H9 (cell line): ENCODE measurements around the gene THSD4. TPM values are rescaled to one million over a fixed set of nuclear protein-coding genes. Genes with fewer than 3 reads are reported as not detected.

Experiments used
- DNase-seq: peaks from one replicate; pipeline ENCODE4 v3.0.0-alpha.2; 2017
- H2AFZ ChIP-seq: one replicate; pipeline ENCODE4 v1.6.1; 2013; ENCODE audit warnings: mild to moderate bottlenecking, low read length, control low read depth, moderate library complexity
- H2AK5ac ChIP-seq: 2 replicates; pipeline ENCODE4 v1.6.1; 2013; ENCODE audit warnings: low read length, control low read depth, mixed read lengths; ENCODE audit not compliant: insufficient read length
- H2BK120ac ChIP-seq: one replicate; pipeline ENCODE4 v1.6.1; 2013; ENCODE audit warnings: low read depth, mild to moderate bottlenecking, low read length, control low read depth, inconsistent platforms; ENCODE audit not compliant: poor library complexity, severe bottlenecking
- H2BK12ac ChIP-seq: 2 replicates; pipeline ENCODE4 v1.6.1; 2013; ENCODE audit warnings: low read length, control low read depth, mixed read lengths, low read depth; ENCODE audit not compliant: insufficient read length
- H2BK15ac ChIP-seq: 2 replicates; pipeline ENCODE4 v1.6.1; 2013; ENCODE audit warnings: low read depth, low read length, control low read depth
- H2BK20ac ChIP-seq: one replicate; pipeline ENCODE4 v1.6.1; 2013; ENCODE audit warnings: low read depth, mild to moderate bottlenecking, low read length, control low read depth, inconsistent platforms; ENCODE audit not compliant: poor library complexity, severe bottlenecking
- H2BK5ac ChIP-seq: 2 replicates; pipeline ENCODE4 v1.6.1; 2013; ENCODE audit warnings: low read length, control low read depth, mixed read lengths; ENCODE audit not compliant: insufficient read length
- H3K14ac ChIP-seq: 2 replicates; pipeline ENCODE4 v1.6.1; 2013; ENCODE audit warnings: low read length, control low read depth; ENCODE audit not compliant: insufficient read depth
- H3K18ac ChIP-seq: 2 replicates; pipeline ENCODE4 v1.6.1; 2013; ENCODE audit warnings: low read depth, mild to moderate bottlenecking, mixed read lengths, low read length, control low read depth; ENCODE audit not compliant: insufficient read length
- H3K23ac ChIP-seq: 2 replicates; pipeline ENCODE4 v1.6.1; 2013; ENCODE audit warnings: low read length, control low read depth, mixed read lengths, low read depth; ENCODE audit not compliant: insufficient read length
- H3K23me2 ChIP-seq: 2 replicates; pipeline ENCODE4 v1.6.1; 2013; ENCODE audit warnings: low read depth, mild to moderate bottlenecking, mixed read lengths, low read length, control low read depth; ENCODE audit not compliant: insufficient read length, poor library complexity, severe bottlenecking
- H3K27ac ChIP-seq: 2 replicates; pipeline ENCODE4 v1.5.1; 2013; ENCODE audit warnings: low read length, control low read depth, mixed read lengths, low read depth; ENCODE audit not compliant: insufficient read length
- H3K27me3 ChIP-seq: 2 replicates; pipeline ENCODE4 v1.6.1; 2013; ENCODE audit warnings: low read length, control low read depth, inconsistent platforms; ENCODE audit not compliant: insufficient read depth
- H3K4ac ChIP-seq: 2 replicates; pipeline ENCODE4 v1.6.1; 2013; ENCODE audit warnings: low read depth, mild to moderate bottlenecking, control low read depth, inconsistent platforms, low read length, moderate library complexity
- H3K4me1 ChIP-seq: 2 replicates; pipeline ENCODE4 v1.6.1; 2013; ENCODE audit warnings: low read length, control low read depth, inconsistent platforms; ENCODE audit not compliant: insufficient read depth
- H3K4me2 ChIP-seq: 2 replicates; pipeline ENCODE4 v1.6.1; 2013; ENCODE audit warnings: low read length, control low read depth, mixed read lengths; ENCODE audit not compliant: insufficient read length, insufficient read depth
- H3K56ac ChIP-seq: 2 replicates; pipeline ENCODE4 v1.6.1; 2013; ENCODE audit warnings: low read depth, mild to moderate bottlenecking, mixed read lengths, low read length, control low read depth; ENCODE audit not compliant: insufficient read length
- H3K79me1 ChIP-seq: 2 replicates; pipeline ENCODE4 v1.6.1; 2013; ENCODE audit warnings: low read depth, mild to moderate bottlenecking, moderate library complexity, low read length, control low read depth, inconsistent platforms; ENCODE audit not compliant: insufficient read depth, poor library complexity, severe bottlenecking
- H3K79me2 ChIP-seq: 2 replicates; pipeline ENCODE4 v1.6.1; 2013; ENCODE audit warnings: low read length, control low read depth, inconsistent platforms; ENCODE audit not compliant: insufficient read depth
- H3K9ac ChIP-seq: 2 replicates; pipeline ENCODE4 v1.6.1; 2013; ENCODE audit warnings: low read length, control low read depth, mixed read lengths; ENCODE audit not compliant: insufficient read length; ENCODE audit errors: extremely low read depth
- H3K9me3 ChIP-seq: one replicate; pipeline ENCODE4 v1.6.1; 2013; ENCODE audit warnings: low read depth, low read length, inconsistent platforms; ENCODE audit not compliant: control insufficient read depth
- H3T11ph ChIP-seq: one replicate; pipeline ENCODE4 v1.6.1; 2013; ENCODE audit warnings: mild to moderate bottlenecking, low read length, control low read depth, inconsistent platforms
- H4K20me1 ChIP-seq: one replicate; pipeline ENCODE4 v1.6.1; 2013; ENCODE audit not compliant: control insufficient read depth, insufficient read length, insufficient read depth
- H4K5ac ChIP-seq: 2 replicates; pipeline ENCODE4 v1.6.1; 2013; ENCODE audit warnings: low read depth, mild to moderate bottlenecking, mixed read lengths, low read length, control low read depth; ENCODE audit not compliant: insufficient read length
- H4K8ac ChIP-seq: replicated peaks from 2 replicates; pipeline ENCODE4 v1.6.1; 2013; ENCODE audit warnings: low read length, control low read depth, mixed read lengths, low read depth; ENCODE audit not compliant: insufficient read length
- H4K91ac ChIP-seq: 2 replicates; pipeline ENCODE4 v1.6.1; 2013; ENCODE audit warnings: low read depth, mild to moderate bottlenecking, moderate library complexity, mixed read lengths, low read length, control low read depth; ENCODE audit not compliant: insufficient read length
- H3K27ac Mint-ChIP-seq, 3 experiments: 2 replicates in 2 of 3; 3 replicates in 1 of 3; pipeline ENCODE4 v1.8.0; 2020 to 2021; ENCODE audit warnings: mixed read lengths in 3 of 3, mild to moderate bottlenecking in 1 of 3, moderate library complexity in 1 of 3
- H3K27me3 Mint-ChIP-seq: 2 replicates; pipeline ENCODE4 v1.8.0; 2021; ENCODE audit warnings: low read depth, mild to moderate bottlenecking, moderate library complexity, mixed read lengths
- H3K36me3 Mint-ChIP-seq, 3 experiments: 2 replicates in 2 of 3; 3 replicates in 1 of 3; pipeline ENCODE4 v1.8.0; 2020 to 2021; ENCODE audit warnings: low read depth in 3 of 3, mixed read lengths in 3 of 3; ENCODE audit not compliant: insufficient read depth in 1 of 3
- H3K4me1 Mint-ChIP-seq, 2 experiments: 2 replicates each; pipeline ENCODE4 v1.8.0; 2020; ENCODE audit warnings: mixed read lengths in 2 of 2
- H3K4me3 Mint-ChIP-seq, 2 experiments: 2 replicates in 1 of 2; 3 replicates in 1 of 2; pipeline ENCODE4 v1.8.0; 2020 to 2021; ENCODE audit warnings: mild to moderate bottlenecking in 2 of 2, mixed read lengths in 2 of 2, moderate library complexity in 1 of 2
- H3K9me3 Mint-ChIP-seq, 2 experiments: 2 replicates in 1 of 2; 3 replicates in 1 of 2; pipeline ENCODE4 v1.8.0; 2020; ENCODE audit warnings: mild to moderate bottlenecking in 2 of 2, mixed read lengths in 2 of 2, moderate library complexity in 1 of 2
- WGBS: extraction: QIAGEN DNeasy Blood & Tissue Kit; methylation state at CpG from one replicate; pipeline ENCODE4 v1.1.7; 2013; ENCODE audit warnings: missing lambda C conversion rate, low lambda C conversion rate, mixed read lengths; ENCODE audit not compliant: insufficient read length; ENCODE audit errors: extremely low coverage; 5-methylcytosine and 5-hydroxymethylcytosine counted together
- total RNA-seq: library from RNA; stranded (reverse); gene quantifications from 2 replicates; pipeline ENCODE4 v1.2.1, GENCODE V29; 2021
- TF ChIP-seq, protein P1 (sequence below): fragments of 200-600 bp; sonication (generic); conservative IDR thresholded peaks from 3 replicates; pipeline ENCODE4 v1.8.0; 2021; ENCODE audit warnings: antibody characterized with exemption, mild to moderate bottlenecking

The THSD4 gene
- total RNA-seq, 1 experiment from 2014 or later: 5.5 TPM

DNA sequence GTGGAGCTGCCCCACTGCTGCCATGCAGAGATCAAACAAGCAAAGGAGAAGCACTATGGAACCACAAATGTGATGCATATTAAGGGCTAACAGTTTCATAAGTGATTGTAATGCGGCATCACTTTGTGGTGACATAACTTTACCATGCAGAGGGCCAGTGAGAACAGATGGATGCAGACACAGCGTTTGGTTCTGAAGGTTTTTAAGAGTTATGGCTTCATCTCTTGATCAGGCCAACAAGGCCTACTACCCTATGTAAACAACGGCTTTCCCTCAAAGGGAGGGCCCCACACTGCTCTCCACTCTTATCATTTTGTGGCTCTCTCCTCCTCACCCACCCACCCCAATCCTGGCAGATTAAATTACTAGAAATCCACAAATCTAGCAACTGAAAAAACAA lies 708.5 kb downstream of the THSD4 start:
- no peak overlapping the region for H2BK120ac ChIP-seq
- Mint-ChIP-seq H3K27ac (peak overlapping the region in 1 of 3 experiments; percentile 61; a peak in 1 of 7 replicates), H3K4me1 (peaks cover 25 to 34% of the 10 kb centered on the region in 2 experiments), H3K4me3 (no peak overlapping the region), H3K27me3 (no peaks in the 10 kb centered on the region), H3K9me3 (peaks cover 8 to 19% of the 10 kb centered on the region in 2 experiments; a peak in 4 of 5 replicates), H3K36me3 (peaks cover 24 to 38% (median 33%) of the 10 kb centered on the region in 3 experiments)
- no peaks in the 10 kb centered on the region for H3K79me2 ChIP-seq
- H4K8ac ChIP-seq: no peak overlapping the region
- H2AFZ ChIP-seq: no peak overlapping the region
- H2BK12ac ChIP-seq: no peak overlapping the region
- H3K9me3 ChIP-seq: no peaks in the 10 kb centered on the region
- H3K27me3 ChIP-seq: no peaks in the 10 kb centered on the region
- no peak overlapping the region for H2BK20ac ChIP-seq
- H2BK5ac ChIP-seq: no peak overlapping the region
- H2AK5ac ChIP-seq: no peak overlapping the region
- no peak overlapping the region for H3T11ph ChIP-seq
- H3K56ac ChIP-seq: no peak overlapping the region
- DNase-seq: no peak
- no peak overlapping the region for H3K14ac ChIP-seq
- H4K20me1 ChIP-seq: no peaks in the 10 kb centered on the region
- H3K23me2 ChIP-seq: no peaks in the 10 kb centered on the region
- H3K18ac ChIP-seq: no peak overlapping the region
- H3K4me1 ChIP-seq: no peaks in the 10 kb centered on the region
- H3K4ac ChIP-seq: no peak overlapping the region
- TF ChIP-seq, protein P1, sequence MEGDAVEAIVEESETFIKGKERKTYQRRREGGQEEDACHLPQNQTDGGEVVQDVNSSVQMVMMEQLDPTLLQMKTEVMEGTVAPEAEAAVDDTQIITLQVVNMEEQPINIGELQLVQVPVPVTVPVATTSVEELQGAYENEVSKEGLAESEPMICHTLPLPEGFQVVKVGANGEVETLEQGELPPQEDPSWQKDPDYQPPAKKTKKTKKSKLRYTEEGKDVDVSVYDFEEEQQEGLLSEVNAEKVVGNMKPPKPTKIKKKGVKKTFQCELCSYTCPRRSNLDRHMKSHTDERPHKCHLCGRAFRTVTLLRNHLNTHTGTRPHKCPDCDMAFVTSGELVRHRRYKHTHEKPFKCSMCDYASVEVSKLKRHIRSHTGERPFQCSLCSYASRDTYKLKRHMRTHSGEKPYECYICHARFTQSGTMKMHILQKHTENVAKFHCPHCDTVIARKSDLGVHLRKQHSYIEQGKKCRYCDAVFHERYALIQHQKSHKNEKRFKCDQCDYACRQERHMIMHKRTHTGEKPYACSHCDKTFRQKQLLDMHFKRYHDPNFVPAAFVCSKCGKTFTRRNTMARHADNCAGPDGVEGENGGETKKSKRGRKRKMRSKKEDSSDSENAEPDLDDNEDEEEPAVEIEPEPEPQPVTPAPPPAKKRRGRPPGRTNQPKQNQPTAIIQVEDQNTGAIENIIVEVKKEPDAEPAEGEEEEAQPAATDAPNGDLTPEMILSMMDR: no peak
- H2BK15ac ChIP-seq: no peak overlapping the region
- H3K27ac ChIP-seq: no peak overlapping the region
- no peak overlapping the region for H4K5ac ChIP-seq
- H3K9ac ChIP-seq: no peak overlapping the region
- no peak overlapping the region for H4K91ac ChIP-seq
- no peak overlapping the region for H3K23ac ChIP-seq
- WGBS: no CpG with 5 or more reads among the region's 3 CpGs
- H3K79me1 ChIP-seq: no peaks in the 10 kb centered on the region
- H3K4me2 ChIP-seq: no peak overlapping the region
